HG03064 (cell line): ENCODE results near the gene LVRN.

Experiments used
- ATAC-seq: cut with Tn5 transposase; IDR thresholded peaks from one replicate; pipeline ENCODE4 v1.9.1; 2021; ENCODE audit warnings: low read depth; ENCODE audit not compliant: unreplicated experiment

The LVRN gene

GRCh38 chr5:115954144-115954543 is 8.1 kb upstream of the LVRN start:
- ATAC-seq = no peak

GRCh38 chr5:115956957-115957356 is 5.3 kb upstream of the LVRN start:
- ATAC-seq = no peak

GRCh38 chr5:115961381-115962238 is 665 bp upstream of the LVRN start:
- ATAC-seq = no peak

GRCh38 chr5:115962565-115963402 is 509 bp downstream of the LVRN start:
- no peak for ATAC-seq

GRCh38 chr5:115963566-115963965 is 1.3 kb downstream of the LVRN start:
- ATAC-seq = no peak

- ATAC-seq = no peak
Observed at GRCh38 chr5:115968770-115969169, 6.5 kb downstream of the LVRN start.

GRCh38 chr5:115977096-115977495 is 14.8 kb downstream of the LVRN start:
- ATAC-seq = peak; percentile 82

GRCh38 chr5:115977988-115978387 is 15.7 kb downstream of the LVRN start:
- ATAC-seq = no peak

- no peak for ATAC-seq
Observed at GRCh38 chr5:115978779-115979178, 16.5 kb downstream of the LVRN start.

GRCh38 chr5:115979201-115980041 is 17.1 kb downstream of the LVRN start:
- ATAC-seq = no peak

- no peak for ATAC-seq
Observed at GRCh38 chr5:115983519-115983918, 21.2 kb downstream of the LVRN start.

GRCh38 chr5:115985802-115986757 is 23.8 kb downstream of the LVRN start:
- ATAC-seq = no peak

- ATAC-seq = no peak
Observed at GRCh38 chr5:115988002-115988401, 25.7 kb downstream of the LVRN start.

- ATAC-seq = no peak
Observed at GRCh38 chr5:115992848-115993350, 30.6 kb downstream of the LVRN start.

- ATAC-seq = no peak
Observed at GRCh38 chr5:115995351-115995750, 33.1 kb downstream of the LVRN start.

- no peak for ATAC-seq
Observed at GRCh38 chr5:116002116-116002906, 40.0 kb downstream of the LVRN start.

- no peak for ATAC-seq
Observed at GRCh38 chr5:116004248-116004647, 42.0 kb downstream of the LVRN start.

GRCh38 chr5:116009806-116010205 is 47.5 kb downstream of the LVRN start:
- ATAC-seq = no peak

- no peak for ATAC-seq
Observed at GRCh38 chr5:116011046-116011445, 48.8 kb downstream of the LVRN start.
